ENCODE data around the gene PBX4. TPM values are rescaled to one million over a fixed set of nuclear protein-coding genes. Genes with fewer than 3 reads are reported as not detected.
"Not testable (repeated sequence)": the region's sequence is repeated elsewhere in the genome, so short reads cannot be mapped to it uniquely, and the experiment has no call there.

Gene PBX4
- total RNA-seq, 2 experiments from 2014 or later = 5.0 to 6.7 TPM

DNA sequence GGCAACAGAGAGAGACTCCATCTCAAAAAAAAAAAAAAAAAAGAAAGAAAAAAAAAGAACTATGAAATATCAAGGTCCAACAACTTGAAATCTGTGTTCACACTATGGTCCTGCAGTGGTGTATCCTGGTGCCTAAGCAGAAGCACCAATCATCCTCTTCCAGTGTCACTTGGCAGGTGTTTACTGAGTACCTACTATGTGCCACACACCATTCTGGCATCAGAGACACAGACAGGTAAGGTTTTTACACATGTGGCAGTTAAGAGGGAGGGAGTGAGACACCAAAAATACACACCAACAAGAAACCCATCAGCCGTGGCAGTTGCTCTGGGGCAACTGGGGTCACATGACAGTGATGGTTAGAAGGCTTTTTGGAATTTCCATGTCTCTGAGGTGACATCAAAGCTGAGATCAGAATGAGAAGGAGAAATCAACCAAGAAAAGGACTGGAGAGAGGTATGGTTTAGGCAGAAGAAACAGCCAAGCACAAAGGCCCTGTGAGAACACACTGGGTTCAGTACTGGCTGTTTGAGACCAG lies 17.6 kb downstream of the PBX4 start:
- BruUV-seq (replicated peaks) = no TSS peak
- intact Hi-C loops (cut with micrococcal nuclease; ENCODE audit: unreplicated experiment) = no loop called here
- no peak for DNase-seq (ENCODE audit: low spot score)
- no peaks in the 10 kb centered on the region for H3K9me2 ChIP-seq (ENCODE audit: insufficient read depth, low read length)
- no peaks in the 10 kb centered on the region for H4K20me1 ChIP-seq (ENCODE audit: insufficient read depth, low read length)
- no peak overlapping the region for H2AFZ ChIP-seq (ENCODE audit: low read length)
- POLR2A ChIA-PET = interaction anchor here (0.6 kb wide), 1 partner anchor 9 kb away, joined by 4 read pairs; no protein-coding TSS in a partner anchor
- no peak overlapping the region for H3K27ac ChIP-seq (ENCODE audit: low read depth, low read length, poor library complexity, severe bottlenecking)
- H3K79me2 ChIP-seq (ENCODE audit: insufficient read depth, low read depth, low read length) = no peaks in the 10 kb centered on the region
- H3K4me3 ChIP-seq (ENCODE audit: low read depth, low read length, poor library complexity, severe bottlenecking) = no peak overlapping the region
- no peaks in the 10 kb centered on the region for H3K36me3 ChIP-seq (ENCODE audit: insufficient read depth, low read length)
- no peak overlapping the region for H3K4me2 ChIP-seq (ENCODE audit: low read length)
- no peaks in the 10 kb centered on the region for H3K9me3 ChIP-seq (ENCODE audit: low read length)
- CTCF ChIA-PET (ENCODE audit: unreplicated experiment) = no interaction called here
- TF ChIP-seq, protein P1, sequence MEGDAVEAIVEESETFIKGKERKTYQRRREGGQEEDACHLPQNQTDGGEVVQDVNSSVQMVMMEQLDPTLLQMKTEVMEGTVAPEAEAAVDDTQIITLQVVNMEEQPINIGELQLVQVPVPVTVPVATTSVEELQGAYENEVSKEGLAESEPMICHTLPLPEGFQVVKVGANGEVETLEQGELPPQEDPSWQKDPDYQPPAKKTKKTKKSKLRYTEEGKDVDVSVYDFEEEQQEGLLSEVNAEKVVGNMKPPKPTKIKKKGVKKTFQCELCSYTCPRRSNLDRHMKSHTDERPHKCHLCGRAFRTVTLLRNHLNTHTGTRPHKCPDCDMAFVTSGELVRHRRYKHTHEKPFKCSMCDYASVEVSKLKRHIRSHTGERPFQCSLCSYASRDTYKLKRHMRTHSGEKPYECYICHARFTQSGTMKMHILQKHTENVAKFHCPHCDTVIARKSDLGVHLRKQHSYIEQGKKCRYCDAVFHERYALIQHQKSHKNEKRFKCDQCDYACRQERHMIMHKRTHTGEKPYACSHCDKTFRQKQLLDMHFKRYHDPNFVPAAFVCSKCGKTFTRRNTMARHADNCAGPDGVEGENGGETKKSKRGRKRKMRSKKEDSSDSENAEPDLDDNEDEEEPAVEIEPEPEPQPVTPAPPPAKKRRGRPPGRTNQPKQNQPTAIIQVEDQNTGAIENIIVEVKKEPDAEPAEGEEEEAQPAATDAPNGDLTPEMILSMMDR (conservative IDR thresholded peaks at IDR 0.05; ENCODE audit: low read length) = no peak
- TF ChIP-seq EZH2phosphoT487 (IDR thresholded peaks at IDR 0.05; ENCODE audit: borderline replicate concordance, low read depth, low read length) = no peak
- peaks cover 27% of the 10 kb centered on the region for H3K4me1 ChIP-seq (ENCODE audit: insufficient read depth, low read length, poor library complexity, severe bottlenecking)

DNA sequence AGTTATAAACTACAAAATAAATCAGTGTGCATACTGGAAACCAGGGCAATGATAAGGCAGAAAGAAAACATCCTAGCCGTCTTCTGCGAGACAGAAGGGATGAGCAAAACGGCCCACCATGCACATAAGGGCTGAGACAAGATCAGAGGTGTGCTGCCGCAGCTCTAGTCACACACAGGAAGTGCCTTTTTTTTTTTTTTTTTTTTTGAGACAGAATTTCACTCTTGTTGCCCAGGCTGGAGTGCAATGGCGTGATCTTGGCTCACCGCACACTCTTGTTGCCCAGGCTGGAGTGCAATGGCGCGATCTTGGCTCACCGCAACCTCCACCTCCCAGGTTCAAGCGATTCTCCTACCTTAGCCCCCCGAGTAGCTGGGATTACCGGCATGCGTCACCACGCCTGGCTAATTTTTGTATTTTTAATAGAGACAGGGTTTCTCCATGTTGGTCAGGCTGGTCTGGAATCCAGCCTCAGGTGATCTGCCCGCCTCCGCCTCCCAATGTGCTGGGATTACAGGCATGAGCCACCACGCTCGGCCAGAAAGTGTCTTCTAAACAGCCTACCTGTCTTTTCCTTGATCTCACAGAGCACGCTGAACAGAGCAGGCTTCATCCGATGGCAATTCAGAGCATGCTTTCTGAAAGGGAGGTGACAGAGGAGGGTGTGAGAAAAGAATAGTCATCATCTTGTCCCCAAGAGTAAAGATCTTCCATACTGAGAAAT lies 19.6 kb downstream of the PBX4 start:
- H3K4me3 ChIP-seq (ENCODE audit: low read depth, low read length, poor library complexity, severe bottlenecking); H3K9me3 ChIP-seq (ENCODE audit: low read length); H3K79me2 ChIP-seq (ENCODE audit: insufficient read depth, low read depth, low read length); H4K20me1 ChIP-seq (ENCODE audit: insufficient read depth, low read length); H3K9me2 ChIP-seq (ENCODE audit: insufficient read depth, low read length); CTCF ChIA-PET (ENCODE audit: unreplicated experiment); BruUV-seq (replicated peaks); intact Hi-C loops (cut with micrococcal nuclease; ENCODE audit: unreplicated experiment); H3K36me3 ChIP-seq (ENCODE audit: insufficient read depth, low read length); H3K27ac ChIP-seq (ENCODE audit: low read depth, low read length, poor library complexity, severe bottlenecking): not testable (repeated sequence)
- peak; percentile 31 for DNase-seq (ENCODE audit: low spot score)
- Histone ChIP-seq H3K4me2 (ENCODE audit: low read length) (peak overlapping the region; percentile 26; the same call in 1 of the 2 replicates), H2AFZ (ENCODE audit: low read length) (peak overlapping the region; percentile 42; the same call in 1 of the 2 replicates), H3K4me1 (ENCODE audit: insufficient read depth, low read length, poor library complexity, severe bottlenecking) (peaks cover 28% of the 10 kb centered on the region)
- POLR2A ChIA-PET = interaction anchor here (0.8 kb wide), 1 partner anchor 22 kb away, joined by 3 read pairs; no protein-coding TSS in a partner anchor

GRCh38 chr19:19597809-19598306 lies 20.6 kb downstream of the PBX4 start:
- H2AFZ ChIP-seq (ENCODE audit: low read length) = peak overlapping the region; percentile 1; the same call in 1 of the 2 replicates
- H4K20me1 ChIP-seq (ENCODE audit: insufficient read depth, low read length) = no peaks in the 10 kb centered on the region
- POLR2A ChIA-PET = no interaction called here
- DNase-seq (ENCODE audit: low spot score) = no peak
- no peaks in the 10 kb centered on the region for H3K9me2 ChIP-seq (ENCODE audit: insufficient read depth, low read length)
- H3K4me3 ChIP-seq (ENCODE audit: low read depth, low read length, poor library complexity, severe bottlenecking) = no peak overlapping the region
- peaks cover 28% of the 10 kb centered on the region for H3K4me1 ChIP-seq (ENCODE audit: insufficient read depth, low read length, poor library complexity, severe bottlenecking)
- peak overlapping the region; percentile 43 for H3K4me2 ChIP-seq (ENCODE audit: low read length)
- H3K79me2 ChIP-seq (ENCODE audit: insufficient read depth, low read depth, low read length) = no peaks in the 10 kb centered on the region
- H3K27ac ChIP-seq (ENCODE audit: low read depth, low read length, poor library complexity, severe bottlenecking) = no peak overlapping the region
- intact Hi-C loops (cut with micrococcal nuclease; ENCODE audit: unreplicated experiment) = no loop called here
- BruUV-seq (replicated peaks) = no TSS peak
- TF ChIP-seq, protein P1 (conservative IDR thresholded peaks at IDR 0.05; ENCODE audit: low read length) = no peak
- CTCF ChIA-PET (ENCODE audit: unreplicated experiment) = no interaction called here
- H3K36me3 ChIP-seq (ENCODE audit: insufficient read depth, low read length) = no peaks in the 10 kb centered on the region
- no peaks in the 10 kb centered on the region for H3K9me3 ChIP-seq (ENCODE audit: low read length)
